Prostate gland (tissue), 2 donors: ENCODE data around the gene ODF4.

Source experiments
- CTCF ChIP-seq, 4 experiments: fragments of 200-600 bp in 2 of 4; fragments of 450-650 bp in 2 of 4; sonication (generic) in 2 of 4; IDR thresholded peaks; 1 replicate in 3 of 4; 2 replicates in 1 of 4; pipeline ENCODE4 v1.5.1; 2016 to 2019; ENCODE audit warnings: antibody characterized with exemption in 4 of 4, mild to moderate bottlenecking in 2 of 4, moderate library complexity in 2 of 4
- POLR2A ChIP-seq: fragments of 450-650 bp; IDR thresholded peaks from one replicate; pipeline ENCODE4 v1.6.1; 2016; ENCODE audit warnings: antibody characterized with exemption, mild to moderate bottlenecking
- POLR2AphosphoS5 ChIP-seq: sonication (generic); formaldehyde crosslinking; IDR thresholded peaks from one replicate; pipeline ENCODE4 v1.6.1; 2017; ENCODE audit warnings: antibody characterized with exemption

GRCh38 chr17:8359769-8360168 lies 20.1 kb downstream of the ODF4 start:
- no peak for TF ChIP-seq CTCF (IDR thresholded peaks at IDR 0.05)
- no peak for TF ChIP-seq POLR2A
- no peak for TF ChIP-seq POLR2AphosphoS5
